Stimulated activated CD8-positive, alpha-beta memory T cell treated with anti-CD3 and anti-CD28 coated beads, Interleukin-7, amount 100 ng/mL, for 24 hours (primary cell): ENCODE results near the gene LAX1.
A peak's percentile ranks its signal among the peaks of the same experiment; 100 is the strongest.
"Not testable (repeated sequence)": the region's sequence is repeated elsewhere in the genome, so short reads cannot be mapped to it uniquely, and the experiment has no call there.

Experiments
- DNase-seq: peaks from one replicate; pipeline ENCODE4 v3.0.0-alpha.2; 2020; ENCODE audit warnings: low read depth

Gene LAX1

GRCh38 chr1:203765029-203765837, at the start of gene LAX1:
Gene LAX1 (plus strand): TSS chr1:203765183. CDS start chr1:203765566, 383 bp downstream.
- DNase-seq = peak; percentile 55

GRCh38 chr1:203717120-203717519, 47.9 kb upstream of the LAX1 start:
- no peak for DNase-seq

- no peak for DNase-seq
Measured at GRCh38 chr1:203720242-203720641, 44.7 kb upstream of the LAX1 start.

- DNase-seq = no peak
Measured at GRCh38 chr1:203722909-203723308, 42.1 kb upstream of the LAX1 start.

- no peak for DNase-seq
Measured at GRCh38 chr1:203726417-203726867, 38.5 kb upstream of the LAX1 start.

GRCh38 chr1:203733009-203733863, 31.7 kb upstream of the LAX1 start:
- DNase-seq = no peak

- DNase-seq = no peak
Measured at GRCh38 chr1:203742436-203742835, 22.5 kb upstream of the LAX1 start.

- no peak for DNase-seq
Measured at GRCh38 chr1:203743091-203743571, 21.9 kb upstream of the LAX1 start.

- DNase-seq = no peak
Measured at GRCh38 chr1:203744075-203744972, 20.7 kb upstream of the LAX1 start.

GRCh38 chr1:203746281-203746680, 18.7 kb upstream of the LAX1 start:
- DNase-seq = no peak

GRCh38 chr1:203751051-203751450, 13.9 kb upstream of the LAX1 start:
- no peak for DNase-seq

- not testable (repeated sequence) for DNase-seq
Measured at GRCh38 chr1:203751618-203752361, 13.2 kb upstream of the LAX1 start.

GRCh38 chr1:203754455-203754864, 10.5 kb upstream of the LAX1 start:
- DNase-seq = no peak

GRCh38 chr1:203756036-203756435, 8.9 kb upstream of the LAX1 start:
- no peak for DNase-seq

GRCh38 chr1:203758749-203759148, 6.2 kb upstream of the LAX1 start:
- not testable (repeated sequence) for DNase-seq

- no peak for DNase-seq
Measured at GRCh38 chr1:203760506-203760905, 4.5 kb upstream of the LAX1 start.

GRCh38 chr1:203761958-203762357, 3.0 kb upstream of the LAX1 start:
- DNase-seq = not testable (repeated sequence)

GRCh38 chr1:203763505-203763904, 1.5 kb upstream of the LAX1 start:
- no peak for DNase-seq

GRCh38 chr1:203764105-203765028, 616 bp upstream of the LAX1 start:
- DNase-seq = no peak

- no peak for DNase-seq
Measured at GRCh38 chr1:203768256-203768655, 3.3 kb downstream of the LAX1 start.
